H9 (cell line): ENCODE data around the gene ABCA6. TPM values are rescaled to one million over a fixed set of nuclear protein-coding genes. Genes with fewer than 3 reads are reported as not detected.

Source experiments
- DNase-seq: peaks from one replicate; pipeline ENCODE4 v3.0.0-alpha.2; 2017
- H2AFZ ChIP-seq: one replicate; pipeline ENCODE4 v1.6.1; 2013; ENCODE audit warnings: mild to moderate bottlenecking, low read length, control low read depth, moderate library complexity
- H2AK5ac ChIP-seq: 2 replicates; pipeline ENCODE4 v1.6.1; 2013; ENCODE audit warnings: low read length, control low read depth, mixed read lengths; ENCODE audit not compliant: insufficient read length
- H2BK120ac ChIP-seq: one replicate; pipeline ENCODE4 v1.6.1; 2013; ENCODE audit warnings: low read depth, mild to moderate bottlenecking, low read length, control low read depth, inconsistent platforms; ENCODE audit not compliant: poor library complexity, severe bottlenecking
- H2BK12ac ChIP-seq: 2 replicates; pipeline ENCODE4 v1.6.1; 2013; ENCODE audit warnings: low read length, control low read depth, mixed read lengths, low read depth; ENCODE audit not compliant: insufficient read length
- H2BK15ac ChIP-seq: 2 replicates; pipeline ENCODE4 v1.6.1; 2013; ENCODE audit warnings: low read depth, low read length, control low read depth
- H2BK20ac ChIP-seq: one replicate; pipeline ENCODE4 v1.6.1; 2013; ENCODE audit warnings: low read depth, mild to moderate bottlenecking, low read length, control low read depth, inconsistent platforms; ENCODE audit not compliant: poor library complexity, severe bottlenecking
- H2BK5ac ChIP-seq: 2 replicates; pipeline ENCODE4 v1.6.1; 2013; ENCODE audit warnings: low read length, control low read depth, mixed read lengths; ENCODE audit not compliant: insufficient read length
- H3K14ac ChIP-seq: 2 replicates; pipeline ENCODE4 v1.6.1; 2013; ENCODE audit warnings: low read length, control low read depth; ENCODE audit not compliant: insufficient read depth
- H3K18ac ChIP-seq: 2 replicates; pipeline ENCODE4 v1.6.1; 2013; ENCODE audit warnings: low read depth, mild to moderate bottlenecking, mixed read lengths, low read length, control low read depth; ENCODE audit not compliant: insufficient read length
- H3K23ac ChIP-seq: 2 replicates; pipeline ENCODE4 v1.6.1; 2013; ENCODE audit warnings: low read length, control low read depth, mixed read lengths, low read depth; ENCODE audit not compliant: insufficient read length
- H3K23me2 ChIP-seq: 2 replicates; pipeline ENCODE4 v1.6.1; 2013; ENCODE audit warnings: low read depth, mild to moderate bottlenecking, mixed read lengths, low read length, control low read depth; ENCODE audit not compliant: insufficient read length, poor library complexity, severe bottlenecking
- H3K27ac ChIP-seq: 2 replicates; pipeline ENCODE4 v1.5.1; 2013; ENCODE audit warnings: low read length, control low read depth, mixed read lengths, low read depth; ENCODE audit not compliant: insufficient read length
- H3K27me3 ChIP-seq: 2 replicates; pipeline ENCODE4 v1.6.1; 2013; ENCODE audit warnings: low read length, control low read depth, inconsistent platforms; ENCODE audit not compliant: insufficient read depth
- H3K4ac ChIP-seq: 2 replicates; pipeline ENCODE4 v1.6.1; 2013; ENCODE audit warnings: low read depth, mild to moderate bottlenecking, control low read depth, inconsistent platforms, low read length, moderate library complexity
- H3K4me1 ChIP-seq: 2 replicates; pipeline ENCODE4 v1.6.1; 2013; ENCODE audit warnings: low read length, control low read depth, inconsistent platforms; ENCODE audit not compliant: insufficient read depth
- H3K4me2 ChIP-seq: 2 replicates; pipeline ENCODE4 v1.6.1; 2013; ENCODE audit warnings: low read length, control low read depth, mixed read lengths; ENCODE audit not compliant: insufficient read length, insufficient read depth
- H3K56ac ChIP-seq: 2 replicates; pipeline ENCODE4 v1.6.1; 2013; ENCODE audit warnings: low read depth, mild to moderate bottlenecking, mixed read lengths, low read length, control low read depth; ENCODE audit not compliant: insufficient read length
- H3K79me1 ChIP-seq: 2 replicates; pipeline ENCODE4 v1.6.1; 2013; ENCODE audit warnings: low read depth, mild to moderate bottlenecking, moderate library complexity, low read length, control low read depth, inconsistent platforms; ENCODE audit not compliant: insufficient read depth, poor library complexity, severe bottlenecking
- H3K79me2 ChIP-seq: 2 replicates; pipeline ENCODE4 v1.6.1; 2013; ENCODE audit warnings: low read length, control low read depth, inconsistent platforms; ENCODE audit not compliant: insufficient read depth
- H3K9ac ChIP-seq: 2 replicates; pipeline ENCODE4 v1.6.1; 2013; ENCODE audit warnings: low read length, control low read depth, mixed read lengths; ENCODE audit not compliant: insufficient read length; ENCODE audit errors: extremely low read depth
- H3K9me3 ChIP-seq: one replicate; pipeline ENCODE4 v1.6.1; 2013; ENCODE audit warnings: low read depth, low read length, inconsistent platforms; ENCODE audit not compliant: control insufficient read depth
- H3T11ph ChIP-seq: one replicate; pipeline ENCODE4 v1.6.1; 2013; ENCODE audit warnings: mild to moderate bottlenecking, low read length, control low read depth, inconsistent platforms
- H4K20me1 ChIP-seq: one replicate; pipeline ENCODE4 v1.6.1; 2013; ENCODE audit not compliant: control insufficient read depth, insufficient read length, insufficient read depth
- H4K5ac ChIP-seq: 2 replicates; pipeline ENCODE4 v1.6.1; 2013; ENCODE audit warnings: low read depth, mild to moderate bottlenecking, mixed read lengths, low read length, control low read depth; ENCODE audit not compliant: insufficient read length
- H4K8ac ChIP-seq: replicated peaks from 2 replicates; pipeline ENCODE4 v1.6.1; 2013; ENCODE audit warnings: low read length, control low read depth, mixed read lengths, low read depth; ENCODE audit not compliant: insufficient read length
- H4K91ac ChIP-seq: 2 replicates; pipeline ENCODE4 v1.6.1; 2013; ENCODE audit warnings: low read depth, mild to moderate bottlenecking, moderate library complexity, mixed read lengths, low read length, control low read depth; ENCODE audit not compliant: insufficient read length
- H3K27ac Mint-ChIP-seq, 3 experiments: 2 replicates in 2 of 3; 3 replicates in 1 of 3; pipeline ENCODE4 v1.8.0; 2020 to 2021; ENCODE audit warnings: mixed read lengths in 3 of 3, mild to moderate bottlenecking in 1 of 3, moderate library complexity in 1 of 3
- H3K27me3 Mint-ChIP-seq: 2 replicates; pipeline ENCODE4 v1.8.0; 2021; ENCODE audit warnings: low read depth, mild to moderate bottlenecking, moderate library complexity, mixed read lengths
- H3K36me3 Mint-ChIP-seq, 3 experiments: 2 replicates in 2 of 3; 3 replicates in 1 of 3; pipeline ENCODE4 v1.8.0; 2020 to 2021; ENCODE audit warnings: low read depth in 3 of 3, mixed read lengths in 3 of 3; ENCODE audit not compliant: insufficient read depth in 1 of 3
- H3K4me1 Mint-ChIP-seq, 2 experiments: 2 replicates each; pipeline ENCODE4 v1.8.0; 2020; ENCODE audit warnings: mixed read lengths in 2 of 2
- H3K4me3 Mint-ChIP-seq, 2 experiments: 2 replicates in 1 of 2; 3 replicates in 1 of 2; pipeline ENCODE4 v1.8.0; 2020 to 2021; ENCODE audit warnings: mild to moderate bottlenecking in 2 of 2, mixed read lengths in 2 of 2, moderate library complexity in 1 of 2
- H3K9me3 Mint-ChIP-seq, 2 experiments: 2 replicates in 1 of 2; 3 replicates in 1 of 2; pipeline ENCODE4 v1.8.0; 2020; ENCODE audit warnings: mild to moderate bottlenecking in 2 of 2, mixed read lengths in 2 of 2, moderate library complexity in 1 of 2
- WGBS: extraction: QIAGEN DNeasy Blood & Tissue Kit; methylation state at CpG from one replicate; pipeline ENCODE4 v1.1.7; 2013; ENCODE audit warnings: missing lambda C conversion rate, low lambda C conversion rate, mixed read lengths; ENCODE audit not compliant: insufficient read length; ENCODE audit errors: extremely low coverage; 5-methylcytosine and 5-hydroxymethylcytosine counted together
- total RNA-seq: library from RNA; stranded (reverse); gene quantifications from 2 replicates; pipeline ENCODE4 v1.2.1, GENCODE V29; 2021
- TF ChIP-seq, protein P1 (sequence below): fragments of 200-600 bp; sonication (generic); conservative IDR thresholded peaks from 3 replicates; pipeline ENCODE4 v1.8.0; 2021; ENCODE audit warnings: antibody characterized with exemption, mild to moderate bottlenecking

The ABCA6 gene
- total RNA-seq, 1 experiment from 2014 or later: not detected

DNA sequence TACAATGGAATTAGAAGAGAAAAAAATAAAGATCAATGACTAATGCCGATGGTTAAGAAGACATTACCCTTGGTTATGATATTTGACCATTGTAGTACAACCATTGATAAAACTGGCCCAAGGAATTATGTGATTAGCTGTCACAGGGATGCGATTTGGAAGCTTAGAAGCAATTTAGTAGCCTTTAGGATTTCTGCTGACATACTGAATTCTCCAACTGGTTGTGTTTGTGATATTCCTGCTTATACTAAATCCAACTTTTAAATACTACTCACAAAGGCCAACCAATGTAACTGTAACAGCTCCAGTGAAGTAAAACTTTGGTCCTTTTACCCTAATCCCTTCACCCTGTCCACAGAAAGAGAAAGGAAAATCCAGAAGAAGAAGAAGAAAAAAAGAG is 31.4 kb upstream of the ABCA6 start:
- no peaks in the 10 kb centered on the region for H3K79me1 ChIP-seq
- H3K4me2 ChIP-seq: no peak overlapping the region
- no peak overlapping the region for H2BK15ac ChIP-seq
- H3K4ac ChIP-seq: no peak overlapping the region
- no peak overlapping the region for H3K27ac ChIP-seq
- H3K14ac ChIP-seq: no peak overlapping the region
- Mint-ChIP-seq H3K27ac (no peak overlapping the region), H3K36me3 (no peaks in the 10 kb centered on the region), H3K4me1 (no peaks in the 10 kb centered on the region), H3K9me3 (no peaks in the 10 kb centered on the region), H3K27me3 (no peaks in the 10 kb centered on the region), H3K4me3 (no peak overlapping the region)
- no peak overlapping the region for H2BK20ac ChIP-seq
- H4K91ac ChIP-seq: no peak overlapping the region
- H3K9me3 ChIP-seq: no peaks in the 10 kb centered on the region
- H3K79me2 ChIP-seq: no peaks in the 10 kb centered on the region
- TF ChIP-seq, protein P1, sequence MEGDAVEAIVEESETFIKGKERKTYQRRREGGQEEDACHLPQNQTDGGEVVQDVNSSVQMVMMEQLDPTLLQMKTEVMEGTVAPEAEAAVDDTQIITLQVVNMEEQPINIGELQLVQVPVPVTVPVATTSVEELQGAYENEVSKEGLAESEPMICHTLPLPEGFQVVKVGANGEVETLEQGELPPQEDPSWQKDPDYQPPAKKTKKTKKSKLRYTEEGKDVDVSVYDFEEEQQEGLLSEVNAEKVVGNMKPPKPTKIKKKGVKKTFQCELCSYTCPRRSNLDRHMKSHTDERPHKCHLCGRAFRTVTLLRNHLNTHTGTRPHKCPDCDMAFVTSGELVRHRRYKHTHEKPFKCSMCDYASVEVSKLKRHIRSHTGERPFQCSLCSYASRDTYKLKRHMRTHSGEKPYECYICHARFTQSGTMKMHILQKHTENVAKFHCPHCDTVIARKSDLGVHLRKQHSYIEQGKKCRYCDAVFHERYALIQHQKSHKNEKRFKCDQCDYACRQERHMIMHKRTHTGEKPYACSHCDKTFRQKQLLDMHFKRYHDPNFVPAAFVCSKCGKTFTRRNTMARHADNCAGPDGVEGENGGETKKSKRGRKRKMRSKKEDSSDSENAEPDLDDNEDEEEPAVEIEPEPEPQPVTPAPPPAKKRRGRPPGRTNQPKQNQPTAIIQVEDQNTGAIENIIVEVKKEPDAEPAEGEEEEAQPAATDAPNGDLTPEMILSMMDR: no peak
- no peak overlapping the region for H2BK5ac ChIP-seq
- H3K18ac ChIP-seq: no peak overlapping the region
- no peaks in the 10 kb centered on the region for H3K27me3 ChIP-seq
- H3K23me2 ChIP-seq: no peaks in the 10 kb centered on the region
- no peak overlapping the region for H4K8ac ChIP-seq
- H4K5ac ChIP-seq: no peak overlapping the region
- no peak overlapping the region for H3K56ac ChIP-seq
- H3K4me1 ChIP-seq: no peaks in the 10 kb centered on the region
- no peak overlapping the region for H2AFZ ChIP-seq
- H2AK5ac ChIP-seq: no peak overlapping the region
- no peak overlapping the region for H3T11ph ChIP-seq
- no peak overlapping the region for H2BK120ac ChIP-seq
- H4K20me1 ChIP-seq: no peaks in the 10 kb centered on the region
- DNase-seq: no peak
- H3K9ac ChIP-seq: no peak overlapping the region
- no CpG with 5 or more reads among the region's 2 CpGs for WGBS
- no peak overlapping the region for H3K23ac ChIP-seq
- no peak overlapping the region for H2BK12ac ChIP-seq
